HepG2 (cell line): ENCODE data around the gene XXYLT1. TPM values are rescaled to one million over a fixed set of nuclear protein-coding genes. Genes with fewer than 3 reads are reported as not detected.
A peak's percentile ranks its signal among the peaks of the same experiment; 100 is the strongest.

Experiments used
- ATAC-seq: fragments of 200-7000 bp; cut with Tn5 transposase; 3 replicates; pipeline ENCODE4 v1.9.1; 2020; ENCODE audit warnings: mild to moderate bottlenecking, moderate library complexity
- BruUV-seq: library from RNA; stranded (reverse); fragments of 400-500 nt; replicated peaks from 2 replicates; lab custom pipeline; 2021; lab: Mats Ljungman, UMichigan
- CTCF ChIA-PET: fragments of 300-600 bp; formaldehyde crosslinking; extraction: SDS; loops from one replicate; lab custom pipeline; 2021; ENCODE audit warnings: low total read pairs, inconsistent platforms, low intra/inter-chr PET ratio; lab: Yijun Ruan, JAX
- POLR2A ChIA-PET: fragments of 350-600 bp; sonication (Branson Sonifier 250); formaldehyde crosslinking; loops from one replicate; lab custom pipeline; 2020; ENCODE audit warnings: antibody characterized with exemption, inconsistent platforms; lab: Yijun Ruan, JAX
- DNase-seq: peaks from one replicate; pipeline ENCODE4 v3.0.0-alpha.2; 2015; ENCODE audit warnings: low spot score
- FAIRE-seq: peaks from 3 replicates; lab custom pipeline; 2011; peaks lifted over from hg19 to GRCh38; lab: Jason Lieb, UNC
- H2AFZ ChIP-seq: one replicate; pipeline ENCODE4 v1.6.1; 2011; ENCODE audit warnings: low read length, inconsistent platforms
- H3K27ac ChIP-seq: fragments of 300-600 bp; 3 replicates; pipeline ENCODE4 v1.8.0; 2011; ENCODE audit warnings: mixed run types, mild to moderate bottlenecking, mixed read lengths, low read length, inconsistent platforms; ENCODE audit not compliant: insufficient read depth; ENCODE audit errors: extremely low read length
- H3K27me3 ChIP-seq, 2 experiments: fragments of 200-600 bp in 1 of 2; 2 replicates in 1 of 2; 3 replicates in 1 of 2; pipeline versions ENCODE4 v1.6.0 to v1.8.0; 2011; ENCODE audit warnings: low read length in 2 of 2, mild to moderate bottlenecking in 2 of 2, moderate library complexity in 2 of 2, inconsistent platforms in 1 of 2; ENCODE audit not compliant: insufficient read depth in 2 of 2, control insufficient read depth in 1 of 2
- H3K36me3 ChIP-seq, 2 experiments: fragments of 200-600 bp in 1 of 2; replicated peaks in 1 of 2; 2 replicates in 1 of 2; 3 replicates in 1 of 2; pipeline versions ENCODE4 v1.5.1 to v1.8.0; 2011; ENCODE audit warnings: low read length in 2 of 2, inconsistent platforms in 1 of 2; ENCODE audit not compliant: insufficient read depth in 2 of 2, control insufficient read depth in 1 of 2
- H3K4me1 ChIP-seq: 2 replicates; pipeline ENCODE4 v1.5.1; 2012; ENCODE audit warnings: low read length, inconsistent platforms; ENCODE audit not compliant: insufficient read depth
- H3K4me2 ChIP-seq: 2 replicates; pipeline ENCODE4 v1.6.0; 2011; ENCODE audit warnings: low read depth, low read length, inconsistent platforms
- H3K4me3 ChIP-seq, 3 experiments: fragments of 200-600 bp in 1 of 3; sonication (generic), shearing (Covaris generic) in 1 of 3; replicated peaks in 1 of 3; 2 replicates each; pipeline ENCODE4 v1.5.1; 2011 to 2016; ENCODE audit warnings: low read length in 3 of 3, inconsistent platforms in 2 of 3, low read depth in 2 of 3, mild to moderate bottlenecking in 2 of 3, control low read depth in 1 of 3, mixed read lengths in 1 of 3; ENCODE audit not compliant: insufficient read depth in 1 of 3
- H3K79me2 ChIP-seq: one replicate; pipeline ENCODE4 v1.6.1; 2011; ENCODE audit warnings: low read length, inconsistent platforms; ENCODE audit not compliant: insufficient read depth
- H3K9ac ChIP-seq: 2 replicates; pipeline ENCODE4 v1.6.0; 2011; ENCODE audit warnings: mild to moderate bottlenecking, low read depth, low read length, inconsistent platforms; ENCODE audit not compliant: insufficient read depth
- H3K9me3 ChIP-seq: 2 replicates; pipeline ENCODE4 v1.5.1; 2012; ENCODE audit warnings: mild to moderate bottlenecking, low read length
- H4K20me1 ChIP-seq: 2 replicates; pipeline ENCODE4 v1.6.0; 2011; ENCODE audit warnings: inconsistent platforms, mild to moderate bottlenecking, low read length, moderate library complexity; ENCODE audit not compliant: insufficient read depth
- ZMYM3 ChIP-seq: sonication (generic); formaldehyde crosslinking; IDR thresholded peaks from 2 replicates; pipeline ENCODE4 v1.5.1; 2020; ENCODE audit warnings: mild to moderate bottlenecking, missing genetic modification reagents
- ZNF512 ChIP-seq: sonication (generic); formaldehyde crosslinking; IDR thresholded peaks from 2 replicates; pipeline ENCODE4 v1.4.0; 2020; ENCODE audit warnings: mild to moderate bottlenecking, missing genetic modification reagents
- ZNF687 ChIP-seq: sonication (generic); formaldehyde crosslinking; IDR thresholded peaks from 2 replicates; pipeline ENCODE4 v1.5.1; 2020; ENCODE audit warnings: mild to moderate bottlenecking, missing genetic modification reagents, moderate library complexity
- ZNF768 ChIP-seq: sonication (generic); formaldehyde crosslinking; IDR thresholded peaks from 2 replicates; pipeline ENCODE4 v1.4.0; 2020; ENCODE audit warnings: missing genetic modification reagents
- WGBS: methylation state at CpG from one replicate; pipeline ENCODE4 v1.1.6; 2017; ENCODE audit warnings: low lambda C conversion rate; 5-methylcytosine and 5-hydroxymethylcytosine counted together
- in situ Hi-C: cut with HindIII; loops from 2 replicates; pipeline ENCODE4 v1.10.0; 2017; ENCODE audit warnings: low pct_unique_long_range_greater_than_20kb; ENCODE audit not compliant: extremely low pct_ligation_motif_present
- intact Hi-C: fragments of 100-400 bp; cut with micrococcal nuclease; formaldehyde crosslinking; loops from one replicate; pipeline ENCODE4 v1.10.0; 2022; ENCODE audit not compliant: unreplicated experiment
- polyA plus RNA-seq, 8 experiments: library from polyadenylated mRNA; depleted of rRNA in 3 of 8; stranded (reverse) in 7 of 8; unstranded in 1 of 8; fragments of >200 nt; fragmentation: Illumina TruSeq in 4 of 8; extraction: Trizol in 4 of 8; gene quantifications; 2 replicates each; pipeline versions ENCODE4 v1.2.1 to v1.2.3, GENCODE V29; 2011 to 2016; ENCODE audit warnings: low read depth in 4 of 8, missing spikeins in 1 of 8, mixed read lengths in 1 of 8; ENCODE audit not compliant: insufficient read depth in 1 of 8
- total RNA-seq, 5 experiments: library from RNA; depleted of rRNA; stranded (reverse); fragments of >200 nt; fragmentation: Illumina TruSeq; extraction: Trizol; gene quantifications; 2 replicates each; pipeline ENCODE4 v1.2.3, GENCODE V29; 2016; ENCODE audit warnings: low read depth in 1 of 5
- TF ChIP-seq, protein P1 (sequence below): sonication (generic); formaldehyde crosslinking; IDR thresholded peaks from 2 replicates; pipeline ENCODE4 v1.5.1; 2020; ENCODE audit warnings: missing genetic modification reagents, mild to moderate bottlenecking, borderline replicate concordance

Gene XXYLT1
- total and polyA plus RNA-seq, 2 of the 13 experiments (the other 11 are each of a cell fraction or from before 2014, with no cell fraction given), result 17.7 to 19.0 TPM

DNA sequence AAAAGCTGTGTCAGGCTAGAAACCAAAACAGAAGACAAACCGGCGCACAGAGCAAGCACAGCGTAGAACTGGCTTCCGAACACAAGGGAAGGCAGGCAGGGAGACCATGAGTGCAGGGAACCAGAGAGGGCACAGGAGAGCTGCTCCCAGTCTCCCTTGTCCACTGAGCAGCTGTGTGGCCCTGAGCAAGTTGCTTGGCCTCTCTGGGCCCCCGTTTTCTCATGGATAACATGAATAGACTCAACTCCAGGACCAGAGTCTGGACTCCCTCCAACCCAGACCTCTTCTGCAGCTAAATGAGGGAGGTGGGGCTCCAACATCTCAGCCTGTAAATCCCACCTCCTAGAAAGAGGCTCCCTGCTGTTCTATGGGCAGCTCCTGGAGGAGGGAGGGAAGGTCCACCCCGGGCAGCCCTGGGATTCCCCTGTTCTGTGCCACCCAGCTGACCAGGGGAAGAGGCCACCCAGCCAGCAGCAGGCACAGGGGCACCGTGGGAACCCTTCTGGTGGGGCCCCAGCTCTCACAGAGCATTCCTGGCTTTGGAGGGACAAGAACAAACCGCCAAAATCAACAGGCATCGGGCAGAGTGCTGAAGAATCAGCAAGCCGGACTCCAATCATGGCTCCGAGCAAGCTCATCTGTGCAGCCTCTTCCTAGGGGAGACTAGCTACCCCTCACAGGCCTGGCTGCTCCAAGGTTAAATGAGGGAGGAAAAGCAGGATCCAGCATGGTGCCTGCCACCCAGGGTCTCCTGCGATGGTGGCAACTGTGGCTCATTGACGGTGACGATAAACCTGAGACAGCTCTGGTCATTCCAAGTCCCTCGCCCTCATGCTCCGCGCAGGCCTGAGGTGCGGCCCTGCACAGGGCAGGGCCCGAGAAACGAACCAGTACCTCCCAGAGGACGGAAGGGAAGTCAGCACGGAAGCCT lies 15.1 kb downstream of the XXYLT1 start:
- intact Hi-C loops (no loop called here), in situ Hi-C loops (loop anchor here (5.0 to 10.0 kb wide), 2 partner anchors 251 to 584 kb away; partner anchors contain the start of gene LSG1)
- ChIA-PET CTCF (no interaction called here), POLR2A (interaction anchor here (0.6 kb wide), 1 partner anchor 255 kb away, joined by 3 read pairs; no protein-coding TSS in a partner anchor)
- FAIRE-seq (no peak), ATAC-seq (no peak), DNase-seq (no peak)
- no peak for TF ChIP-seq ZNF512 (CRISPR knock-in tag)
- TF ChIP-seq, protein P1, sequence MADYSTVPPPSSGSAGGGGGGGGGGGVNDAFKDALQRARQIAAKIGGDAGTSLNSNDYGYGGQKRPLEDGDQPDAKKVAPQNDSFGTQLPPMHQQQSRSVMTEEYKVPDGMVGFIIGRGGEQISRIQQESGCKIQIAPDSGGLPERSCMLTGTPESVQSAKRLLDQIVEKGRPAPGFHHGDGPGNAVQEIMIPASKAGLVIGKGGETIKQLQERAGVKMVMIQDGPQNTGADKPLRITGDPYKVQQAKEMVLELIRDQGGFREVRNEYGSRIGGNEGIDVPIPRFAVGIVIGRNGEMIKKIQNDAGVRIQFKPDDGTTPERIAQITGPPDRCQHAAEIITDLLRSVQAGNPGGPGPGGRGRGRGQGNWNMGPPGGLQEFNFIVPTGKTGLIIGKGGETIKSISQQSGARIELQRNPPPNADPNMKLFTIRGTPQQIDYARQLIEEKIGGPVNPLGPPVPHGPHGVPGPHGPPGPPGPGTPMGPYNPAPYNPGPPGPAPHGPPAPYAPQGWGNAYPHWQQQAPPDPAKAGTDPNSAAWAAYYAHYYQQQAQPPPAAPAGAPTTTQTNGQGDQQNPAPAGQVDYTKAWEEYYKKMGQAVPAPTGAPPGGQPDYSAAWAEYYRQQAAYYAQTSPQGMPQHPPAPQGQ (CRISPR knock-in tag), result no peak
- TF ChIP-seq ZMYM3, result peak; percentile 59; the same call in 1 of the 2 replicates
- 0 out of 2 replicates have a peak, but pooled peaks have one; percentile 1 for TF ChIP-seq ZNF687
- peak; percentile 96 for TF ChIP-seq ZNF768 (CRISPR knock-in tag)
- Histone ChIP-seq H3K27me3 (no peaks in the 10 kb centered on the region), H2AFZ (no peak overlapping the region), H3K9ac (no peak overlapping the region), H4K20me1 (no peaks in the 10 kb centered on the region), H3K4me1 (peaks cover 27% of the 10 kb centered on the region), H3K4me2 (no peak overlapping the region), H3K4me3 (no peak overlapping the region), H3K27ac (no peak overlapping the region), H3K79me2 (peaks cover 25% of the 10 kb centered on the region), H3K36me3 (peaks cover 0 to 2% of the 10 kb centered on the region in 2 experiments; a peak in 2 of 5 replicates), H3K9me3 (no peaks in the 10 kb centered on the region)
- no TSS peak for BruUV-seq
- 98% methylated on average over 9 of the region's 22 CpGs for WGBS
